ENCODE measurements around the gene AIFM3. TPM values are rescaled to one million over a fixed set of nuclear protein-coding genes. Genes with fewer than 3 reads are reported as not detected.
"Not testable (repeated sequence)": the region's sequence is repeated elsewhere in the genome, so short reads cannot be mapped to it uniquely, and the experiment has no call there.

The AIFM3 gene
- total and polyA plus RNA-seq, 3 experiments from 2014 or later, result 0.16 to 0.33 TPM; not detected in 1

GRCh38 chr22:20937031-20937793, 29.8 kb upstream of the AIFM3 start:
- Mint-ChIP-seq H3K4me3 (peak overlapping the region; percentile 5 to 77 (median 59)), H3K27me3 (peaks cover 0 to 2% of the 10 kb centered on the region in 2 donors), H3K9me3 (no peaks in the 10 kb centered on the region), H3K4me1 (peaks cover 61 to 93% (median 81%) of the 10 kb centered on the region in 3 donors), H3K36me3 (peaks cover 0 to 69% (median 13%) of the 10 kb centered on the region in 3 donors), H3K27ac (peak overlapping the region; percentile 20 to 89 (median 68))
- no peak for DNase-seq
- no peak overlapping the region for H3K4me3 ChIP-seq (ENCODE audit: low read length)
- peaks cover 29% of the 10 kb centered on the region for H3K36me3 ChIP-seq (ENCODE audit: insufficient read depth, low read length)
- H3K27me3 ChIP-seq (ENCODE audit: insufficient read depth, low read length, poor library complexity, severe bottlenecking), result no peaks in the 10 kb centered on the region
- no peaks in the 10 kb centered on the region for H3K9me3 ChIP-seq (ENCODE audit: low read length)
- H3K27ac ChIP-seq (ENCODE audit: low read depth, low read length), result no peak overlapping the region
- ChIA-PET CTCF (no interaction called here), POLR2A (no interaction called here)
- H3K4me1 ChIP-seq (ENCODE audit: insufficient read depth, low read length), result peaks cover 71% of the 10 kb centered on the region

- no peaks in the 10 kb centered on the region for H3K9me3 Mint-ChIP-seq
- POLR2A ChIA-PET, result no interaction called here
- H3K4me1 ChIP-seq (ENCODE audit: insufficient read depth, low read length), result peaks cover 69% of the 10 kb centered on the region
- no peak for DNase-seq
- H3K36me3 ChIP-seq (ENCODE audit: insufficient read depth, low read length), result peaks cover 29% of the 10 kb centered on the region
- H3K4me3 Mint-ChIP-seq, result peak overlapping the region in 6 of 7 donors; percentile 46 to 77 (median 64)
- no peaks in the 10 kb centered on the region for H3K9me3 ChIP-seq (ENCODE audit: low read length)
- no peak overlapping the region for H3K27ac ChIP-seq (ENCODE audit: low read depth, low read length)
- CTCF ChIA-PET, result no interaction called here
- no peaks in the 10 kb centered on the region for H3K27me3 Mint-ChIP-seq
- H3K4me1 Mint-ChIP-seq, result peaks cover 64 to 94% (median 81%) of the 10 kb centered on the region in 3 donors
- H3K27ac Mint-ChIP-seq, result peak overlapping the region in 6 of 8 donors; percentile 29 to 79 (median 68)
- H3K4me3 ChIP-seq (ENCODE audit: low read length), result no peak overlapping the region
- peaks cover 0 to 70% (median 13%) of the 10 kb centered on the region in 3 donors for H3K36me3 Mint-ChIP-seq
- H3K27me3 ChIP-seq (ENCODE audit: insufficient read depth, low read length, poor library complexity, severe bottlenecking), result no peaks in the 10 kb centered on the region
These were observed 29.0 kb upstream of the AIFM3 start for GRCh38 chr22:20937794-20938671.

GRCh38 chr22:20939457-20940185, 27.4 kb upstream of the AIFM3 start:
- H3K27ac ChIP-seq (ENCODE audit: low read depth, low read length); CTCF ChIA-PET; H3K9me3 ChIP-seq (ENCODE audit: low read length); H3K27me3 ChIP-seq (ENCODE audit: insufficient read depth, low read length, poor library complexity, severe bottlenecking); H3K27me3 Mint-ChIP-seq; H3K4me3 ChIP-seq (ENCODE audit: low read length); H3K9me3 Mint-ChIP-seq; DNase-seq: not testable (repeated sequence)
- Histone ChIP-seq H3K36me3 (ENCODE audit: insufficient read depth, low read length) (peaks cover 23% of the 10 kb centered on the region), H3K4me1 (ENCODE audit: insufficient read depth, low read length) (peaks cover 62% of the 10 kb centered on the region)
- Mint-ChIP-seq H3K27ac (peak overlapping the region in 3 of 8 donors; percentile 22 to 74 (median 25)), H3K4me3 (peak overlapping the region in 5 of 7 donors; percentile 25 to 81 (median 43)), H3K4me1 (peaks cover 65 to 93% (median 79%) of the 10 kb centered on the region in 3 donors), H3K36me3 (peaks cover 0 to 61% (median 7%) of the 10 kb centered on the region in 3 donors)
- POLR2A ChIA-PET, result interaction anchor here (0.7 kb wide), 1 partner anchor 18 kb away, joined by 4 read pairs; no protein-coding TSS in a partner anchor

GRCh38 chr22:20940186-20940651, 26.8 kb upstream of the AIFM3 start:
- peaks cover 23% of the 10 kb centered on the region for H3K36me3 ChIP-seq (ENCODE audit: insufficient read depth, low read length)
- H3K4me3 ChIP-seq (ENCODE audit: low read length), result no peak overlapping the region
- peak overlapping the region in 6 of 7 donors; percentile 3 to 59 (median 42) for H3K4me3 Mint-ChIP-seq
- H3K4me1 ChIP-seq (ENCODE audit: insufficient read depth, low read length), result peaks cover 61% of the 10 kb centered on the region
- peak overlapping the region in 3 of 8 donors; percentile 22 to 67 (median 59) for H3K27ac Mint-ChIP-seq
- no peak overlapping the region for H3K27ac ChIP-seq (ENCODE audit: low read depth, low read length)
- no peaks in the 10 kb centered on the region for H3K27me3 ChIP-seq (ENCODE audit: insufficient read depth, low read length, poor library complexity, severe bottlenecking)
- peaks cover 0 to 59% (median 7%) of the 10 kb centered on the region in 3 donors for H3K36me3 Mint-ChIP-seq
- no peak for DNase-seq
- CTCF ChIA-PET, result no interaction called here
- peaks cover 67 to 90% (median 82%) of the 10 kb centered on the region in 3 donors for H3K4me1 Mint-ChIP-seq
- POLR2A ChIA-PET, result interaction anchor here (0.7 kb wide), 1 partner anchor 18 kb away, joined by 4 read pairs; no protein-coding TSS in a partner anchor
- no peaks in the 10 kb centered on the region for H3K27me3 Mint-ChIP-seq
- no peaks in the 10 kb centered on the region for H3K9me3 Mint-ChIP-seq
- H3K9me3 ChIP-seq (ENCODE audit: low read length), result no peaks in the 10 kb centered on the region

- H3K4me1 Mint-ChIP-seq, result peaks cover 72 to 91% (median 87%) of the 10 kb centered on the region in 3 donors
- peak overlapping the region in 6 of 7 donors; percentile 3 to 59 (median 42) for H3K4me3 Mint-ChIP-seq
- no peaks in the 10 kb centered on the region for H3K9me3 ChIP-seq (ENCODE audit: low read length)
- H3K27me3 ChIP-seq (ENCODE audit: insufficient read depth, low read length, poor library complexity, severe bottlenecking), result no peaks in the 10 kb centered on the region
- no peak for DNase-seq
- H3K36me3 ChIP-seq (ENCODE audit: insufficient read depth, low read length), result peaks cover 21% of the 10 kb centered on the region
- H3K4me3 ChIP-seq (ENCODE audit: low read length), result no peak overlapping the region
- peak overlapping the region in 5 of 8 donors; percentile 1 to 67 (median 33) for H3K27ac Mint-ChIP-seq
- no peaks in the 10 kb centered on the region for H3K9me3 Mint-ChIP-seq
- ChIA-PET POLR2A (no interaction called here), CTCF (no interaction called here)
- no peaks in the 10 kb centered on the region for H3K27me3 Mint-ChIP-seq
- H3K4me1 ChIP-seq (ENCODE audit: insufficient read depth, low read length), result peaks cover 57% of the 10 kb centered on the region
- H3K36me3 Mint-ChIP-seq, result peaks cover 0 to 56% (median 7%) of the 10 kb centered on the region in 3 donors
- H3K27ac ChIP-seq (ENCODE audit: low read depth, low read length), result no peak overlapping the region
These were observed 26.1 kb upstream of the AIFM3 start for GRCh38 chr22:20940904-20941385.

GRCh38 chr22:20942203-20942902, 24.7 kb upstream of the AIFM3 start:
- H3K9me3 ChIP-seq (ENCODE audit: low read length); CTCF ChIA-PET; H3K27ac ChIP-seq (ENCODE audit: low read depth, low read length); H3K27me3 Mint-ChIP-seq; DNase-seq; H3K36me3 ChIP-seq (ENCODE audit: insufficient read depth, low read length); POLR2A ChIA-PET; H3K9me3 Mint-ChIP-seq; H3K27me3 ChIP-seq (ENCODE audit: insufficient read depth, low read length, poor library complexity, severe bottlenecking); H3K4me3 ChIP-seq (ENCODE audit: low read length): not testable (repeated sequence)
- Mint-ChIP-seq H3K4me3 (peak overlapping the region in 4 of 7 donors; percentile 5 to 77 (median 34)), H3K36me3 (peaks cover 0 to 51% (median 7%) of the 10 kb centered on the region in 3 donors), H3K27ac (peak overlapping the region in 7 of 8 donors; percentile 4 to 80 (median 69)), H3K4me1 (peaks cover 72 to 89% (median 88%) of the 10 kb centered on the region in 3 donors)
- peaks cover 45% of the 10 kb centered on the region for H3K4me1 ChIP-seq (ENCODE audit: insufficient read depth, low read length)
